ENCODE data around the gene WFS1. TPM values are rescaled to one million over a fixed set of nuclear protein-coding genes. Genes with fewer than 3 reads are reported as not detected.
A peak's percentile ranks its signal among the peaks of the same experiment; 100 is the strongest.

WFS1 gene
- total and polyA plus RNA-seq, 9 of the 15 experiments (the other 6 are each of a cell fraction or from before 2014, with no cell fraction given): 0.01 to 0.29 (median 0.03) TPM; not detected in 5

DNA sequence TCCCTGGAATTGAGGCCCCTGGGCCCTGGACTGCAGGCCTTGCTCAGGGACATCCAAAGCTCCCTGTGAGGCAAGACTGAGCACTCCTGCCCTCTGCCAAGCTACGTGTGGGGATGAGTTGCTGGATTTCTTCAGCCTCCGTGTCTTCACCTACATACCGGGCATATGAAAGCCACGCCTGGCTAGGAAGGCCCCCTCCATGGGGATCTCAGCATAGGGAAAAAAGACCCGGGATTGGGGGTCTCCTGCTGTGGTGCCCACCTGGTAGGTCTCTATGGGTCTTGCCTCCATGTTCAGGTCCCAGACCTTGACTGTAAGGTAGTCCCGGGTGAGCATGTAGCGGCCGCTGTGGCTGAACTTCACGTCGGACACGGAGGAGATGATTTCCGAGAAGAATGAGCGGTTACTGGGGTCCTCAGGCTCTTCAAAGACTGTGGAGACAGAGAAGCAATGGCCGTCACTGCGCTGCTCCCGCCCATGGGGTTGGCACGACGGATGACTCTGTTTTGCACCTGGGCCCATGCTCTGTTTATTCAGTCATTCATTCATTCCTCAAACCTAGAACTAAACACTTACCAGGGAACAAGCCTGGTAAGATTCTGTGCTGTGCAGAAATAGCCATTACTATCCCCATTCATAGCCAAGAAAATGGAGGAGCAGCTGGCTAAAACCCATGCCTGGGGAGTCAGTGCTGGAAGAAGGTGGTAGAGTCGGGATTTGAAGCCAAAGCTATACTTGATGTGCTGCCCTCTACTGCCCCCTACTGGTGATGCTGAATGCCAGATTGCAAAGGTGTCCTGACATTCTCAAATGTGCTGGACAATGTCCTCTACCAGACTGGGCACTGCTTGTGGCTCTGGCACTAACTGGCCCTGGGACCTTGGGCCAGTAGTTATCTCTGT lies 63.9 kb downstream of the WFS1 start (continued):
- TF ChIP-seq, protein P1, sequence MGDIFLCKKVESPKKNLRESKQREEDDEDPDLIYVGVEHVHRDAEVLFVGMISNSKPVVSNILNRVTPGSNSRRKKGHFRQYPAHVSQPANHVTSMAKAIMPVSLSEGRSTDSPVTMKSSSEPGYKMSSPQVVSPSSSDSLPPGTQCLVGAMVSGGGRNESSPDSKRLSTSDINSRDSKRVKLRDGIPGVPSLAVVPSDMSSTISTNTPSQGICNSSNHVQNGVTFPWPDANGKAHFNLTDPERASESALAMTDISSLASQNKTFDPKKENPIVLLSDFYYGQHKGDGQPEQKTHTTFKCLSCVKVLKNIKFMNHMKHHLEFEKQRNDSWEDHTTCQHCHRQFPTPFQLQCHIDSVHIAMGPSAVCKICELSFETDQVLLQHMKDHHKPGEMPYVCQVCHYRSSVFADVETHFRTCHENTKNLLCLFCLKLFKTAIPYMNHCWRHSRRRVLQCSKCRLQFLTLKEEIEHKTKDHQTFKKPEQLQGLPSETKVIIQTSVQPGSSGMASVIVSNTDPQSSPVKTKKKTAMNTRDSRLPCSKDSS (IDR thresholded peaks at IDR 0.05; ENCODE audit: low read depth, partially characterized antibody): peak; percentile 67
- TF ChIP-seq LARP7 (IDR thresholded peaks at IDR 0.05) (no peak), RAD21 (CRISPR knock-in tag; conservative IDR thresholded peaks at IDR 0.05 in 1 of 2, IDR thresholded peaks at IDR 0.05 in 1 of 2) (peak in 1 of 2 experiments; percentile 30; a peak in 1 of 4 replicates), SMC3 (conservative IDR thresholded peaks at IDR 0.05; ENCODE audit: insufficient read depth, low read depth, low read length) (0 out of 2 replicates have a peak, but pooled peaks have one; percentile 13), CBX5 (IDR thresholded peaks at IDR 0.05; ENCODE audit: borderline replicate concordance, low read depth) (0 out of 2 replicates have a peak, but pooled peaks have one; percentile 32)
- TF ChIP-seq, protein P2, sequence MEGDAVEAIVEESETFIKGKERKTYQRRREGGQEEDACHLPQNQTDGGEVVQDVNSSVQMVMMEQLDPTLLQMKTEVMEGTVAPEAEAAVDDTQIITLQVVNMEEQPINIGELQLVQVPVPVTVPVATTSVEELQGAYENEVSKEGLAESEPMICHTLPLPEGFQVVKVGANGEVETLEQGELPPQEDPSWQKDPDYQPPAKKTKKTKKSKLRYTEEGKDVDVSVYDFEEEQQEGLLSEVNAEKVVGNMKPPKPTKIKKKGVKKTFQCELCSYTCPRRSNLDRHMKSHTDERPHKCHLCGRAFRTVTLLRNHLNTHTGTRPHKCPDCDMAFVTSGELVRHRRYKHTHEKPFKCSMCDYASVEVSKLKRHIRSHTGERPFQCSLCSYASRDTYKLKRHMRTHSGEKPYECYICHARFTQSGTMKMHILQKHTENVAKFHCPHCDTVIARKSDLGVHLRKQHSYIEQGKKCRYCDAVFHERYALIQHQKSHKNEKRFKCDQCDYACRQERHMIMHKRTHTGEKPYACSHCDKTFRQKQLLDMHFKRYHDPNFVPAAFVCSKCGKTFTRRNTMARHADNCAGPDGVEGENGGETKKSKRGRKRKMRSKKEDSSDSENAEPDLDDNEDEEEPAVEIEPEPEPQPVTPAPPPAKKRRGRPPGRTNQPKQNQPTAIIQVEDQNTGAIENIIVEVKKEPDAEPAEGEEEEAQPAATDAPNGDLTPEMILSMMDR (IDR thresholded peaks at IDR 0.05 in 2 of 3, conservative IDR thresholded peaks at IDR 0.05 in 1 of 3; ENCODE audit: insufficient read depth in 2 of 3, low read depth in 1 of 3, low read length in 3 of 3): peak; percentile 61 to 78 (median 63)

Measured in K562 (cell line).